Neural crest cell (in vitro differentiated cells): ENCODE results near the gene MMEL1. TPM values are rescaled to one million over a fixed set of nuclear protein-coding genes. Genes with fewer than 3 reads are reported as not detected.

Source experiments
- DNase-seq: peaks from one replicate; pipeline ENCODE4 v3.0.0; 2021; ENCODE audit warnings: low read depth, mixed read lengths, low spot score
- H3K27ac Mint-ChIP-seq: one replicate; pipeline ENCODE4 v1.8.0; 2021; ENCODE audit warnings: mild to moderate bottlenecking, mixed read lengths; ENCODE audit not compliant: unreplicated experiment
- H3K27me3 Mint-ChIP-seq: 2 replicates; pipeline ENCODE4 v1.8.0; 2021; ENCODE audit warnings: low read depth, mild to moderate bottlenecking, mixed read lengths
- H3K36me3 Mint-ChIP-seq: 2 replicates; pipeline ENCODE4 v1.8.0; 2021; ENCODE audit warnings: low read depth, mild to moderate bottlenecking, mixed read lengths
- H3K4me1 Mint-ChIP-seq: 2 replicates; pipeline ENCODE4 v1.8.0; 2021; ENCODE audit warnings: mixed read lengths
- H3K4me3 Mint-ChIP-seq: one replicate; pipeline ENCODE4 v1.8.0; 2021; ENCODE audit warnings: mild to moderate bottlenecking, mixed read lengths
- H3K9me3 Mint-ChIP-seq: 2 replicates; pipeline ENCODE4 v1.8.0; 2021; ENCODE audit warnings: mixed read lengths
- total RNA-seq: library from RNA; stranded (reverse); gene quantifications from 2 replicates; pipeline ENCODE4 v1.2.1, GENCODE V29; 2021
- TF ChIP-seq, protein P1 (sequence below): fragments of 200-600 bp; sonication (generic); conservative IDR thresholded peaks from 2 replicates; pipeline ENCODE4 v1.5.0; 2021; ENCODE audit warnings: antibody characterized with exemption, mild to moderate bottlenecking

Gene MMEL1
- total RNA-seq, 1 donor from 2014 or later: 0.51 TPM

GRCh38 chr1:2596530-2597333 lies 36.1 kb downstream of the MMEL1 start:
- H3K4me3 Mint-ChIP-seq: no peak overlapping the region
- no peak for DNase-seq
- TF ChIP-seq, protein P1, sequence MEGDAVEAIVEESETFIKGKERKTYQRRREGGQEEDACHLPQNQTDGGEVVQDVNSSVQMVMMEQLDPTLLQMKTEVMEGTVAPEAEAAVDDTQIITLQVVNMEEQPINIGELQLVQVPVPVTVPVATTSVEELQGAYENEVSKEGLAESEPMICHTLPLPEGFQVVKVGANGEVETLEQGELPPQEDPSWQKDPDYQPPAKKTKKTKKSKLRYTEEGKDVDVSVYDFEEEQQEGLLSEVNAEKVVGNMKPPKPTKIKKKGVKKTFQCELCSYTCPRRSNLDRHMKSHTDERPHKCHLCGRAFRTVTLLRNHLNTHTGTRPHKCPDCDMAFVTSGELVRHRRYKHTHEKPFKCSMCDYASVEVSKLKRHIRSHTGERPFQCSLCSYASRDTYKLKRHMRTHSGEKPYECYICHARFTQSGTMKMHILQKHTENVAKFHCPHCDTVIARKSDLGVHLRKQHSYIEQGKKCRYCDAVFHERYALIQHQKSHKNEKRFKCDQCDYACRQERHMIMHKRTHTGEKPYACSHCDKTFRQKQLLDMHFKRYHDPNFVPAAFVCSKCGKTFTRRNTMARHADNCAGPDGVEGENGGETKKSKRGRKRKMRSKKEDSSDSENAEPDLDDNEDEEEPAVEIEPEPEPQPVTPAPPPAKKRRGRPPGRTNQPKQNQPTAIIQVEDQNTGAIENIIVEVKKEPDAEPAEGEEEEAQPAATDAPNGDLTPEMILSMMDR: no peak
- no peaks in the 10 kb centered on the region for H3K36me3 Mint-ChIP-seq
- H3K27ac Mint-ChIP-seq: no peak overlapping the region
- H3K4me1 Mint-ChIP-seq: no peaks in the 10 kb centered on the region
- peaks cover 7% of the 10 kb centered on the region for H3K27me3 Mint-ChIP-seq
- H3K9me3 Mint-ChIP-seq: peaks cover 4% of the 10 kb centered on the region

- no peak overlapping the region for H3K4me3 Mint-ChIP-seq
- H3K9me3 Mint-ChIP-seq: peaks cover 4% of the 10 kb centered on the region
- TF ChIP-seq, protein P1: no peak
- no peak for DNase-seq
- H3K4me1 Mint-ChIP-seq: no peaks in the 10 kb centered on the region
- peaks cover 5% of the 10 kb centered on the region for H3K27me3 Mint-ChIP-seq
- H3K27ac Mint-ChIP-seq: no peak overlapping the region
- H3K36me3 Mint-ChIP-seq: no peaks in the 10 kb centered on the region
These were observed 36.8 kb downstream of the MMEL1 start for GRCh38 chr1:2595812-2596529.

- H3K27me3 Mint-ChIP-seq: peaks cover 3% of the 10 kb centered on the region
- no peaks in the 10 kb centered on the region for H3K36me3 Mint-ChIP-seq
- peaks cover 4% of the 10 kb centered on the region for H3K9me3 Mint-ChIP-seq
- no peak overlapping the region for H3K4me3 Mint-ChIP-seq
- H3K4me1 Mint-ChIP-seq: no peaks in the 10 kb centered on the region
- H3K27ac Mint-ChIP-seq: no peak overlapping the region
- no peak for DNase-seq
- TF ChIP-seq, protein P1: no peak
These were observed 37.5 kb downstream of the MMEL1 start for GRCh38 chr1:2595261-2595811.

GRCh38 chr1:2594641-2595131 lies 38.1 kb downstream of the MMEL1 start:
- TF ChIP-seq, protein P1: no peak
- Mint-ChIP-seq H3K27ac (no peak overlapping the region), H3K36me3 (no peaks in the 10 kb centered on the region), H3K4me1 (no peaks in the 10 kb centered on the region), H3K9me3 (peaks cover 4% of the 10 kb centered on the region), H3K4me3 (no peak overlapping the region), H3K27me3 (peaks cover 3% of the 10 kb centered on the region)
- no peak for DNase-seq

GRCh38 chr1:2594001-2594640 lies 38.7 kb downstream of the MMEL1 start:
- Mint-ChIP-seq H3K36me3 (no peaks in the 10 kb centered on the region), H3K27me3 (peaks cover 3% of the 10 kb centered on the region), H3K4me1 (no peaks in the 10 kb centered on the region), H3K9me3 (peaks cover 4% of the 10 kb centered on the region), H3K4me3 (no peak overlapping the region), H3K27ac (no peak overlapping the region)
- DNase-seq: no peak
- TF ChIP-seq, protein P1: no peak
